CD8-positive, alpha-beta memory T cell (primary cell): Measurements from ENCODE around the gene PRKAG2. TPM values are rescaled to one million over a fixed set of nuclear protein-coding genes. Genes with fewer than 3 reads are reported as not detected.

ENCODE experiments used
- CTCF ChIA-PET: fragments of 350-600 bp; sonication (Branson Sonifier 250); formaldehyde crosslinking; loops from one replicate; lab custom pipeline; 2021; ENCODE audit warnings: antibody characterized with exemption; lab: Charles Lee
- POLR2A ChIA-PET: fragments of 350-600 bp; sonication (Branson Sonifier 250); formaldehyde crosslinking; loops from one replicate; lab custom pipeline; 2021; ENCODE audit warnings: antibody characterized with exemption; lab: Charles Lee
- DNase-seq, 5 donors: peaks; one replicate each; pipeline versions ENCODE4 v3.0.0 to v3.0.0-alpha.2; 2020 to 2022; ENCODE audit warnings: mixed read lengths in 1 of 5
- H3K27ac ChIP-seq: one replicate; pipeline ENCODE4 v1.7.0; 2013; ENCODE audit warnings: low read depth, mild to moderate bottlenecking, low read length, moderate library complexity
- H3K27me3 ChIP-seq: 2 replicates; pipeline ENCODE4 v1.7.0; 2013; ENCODE audit warnings: low read length, mild to moderate bottlenecking; ENCODE audit not compliant: insufficient read depth, poor library complexity, severe bottlenecking
- H3K36me3 ChIP-seq: 2 replicates; pipeline ENCODE4 v1.7.0; 2013; ENCODE audit warnings: mild to moderate bottlenecking, low read length, moderate library complexity; ENCODE audit not compliant: insufficient read depth
- H3K4me1 ChIP-seq: 2 replicates; pipeline ENCODE4 v1.7.0; 2013; ENCODE audit warnings: mild to moderate bottlenecking, low read length, moderate library complexity; ENCODE audit not compliant: insufficient read depth
- H3K4me3 ChIP-seq: 2 replicates; pipeline ENCODE4 v1.7.0; 2013; ENCODE audit warnings: mild to moderate bottlenecking, low read length
- H3K9me3 ChIP-seq: 2 replicates; pipeline ENCODE4 v1.7.0; 2013; ENCODE audit warnings: mild to moderate bottlenecking, low read length
- H3K27ac Mint-ChIP-seq, 8 donors: one replicate each; pipeline ENCODE4 v1.8.0; 2020 to 2021; ENCODE audit warnings: mixed read lengths in 8 of 8, mild to moderate bottlenecking in 6 of 8, inconsistent platforms in 3 of 8, moderate library complexity in 3 of 8
- H3K27me3 Mint-ChIP-seq, 2 donors: one replicate each; pipeline ENCODE4 v1.8.0; 2020 to 2021; ENCODE audit warnings: mixed read lengths in 2 of 2, mild to moderate bottlenecking in 1 of 2, moderate library complexity in 1 of 2
- H3K36me3 Mint-ChIP-seq, 3 donors: one replicate each; pipeline ENCODE4 v1.8.0; 2020 to 2021; ENCODE audit warnings: mixed read lengths in 3 of 3, inconsistent platforms in 1 of 3, mild to moderate bottlenecking in 1 of 3
- H3K4me1 Mint-ChIP-seq, 3 donors: one replicate each; pipeline ENCODE4 v1.8.0; 2020 to 2021; ENCODE audit warnings: mixed read lengths in 3 of 3, inconsistent platforms in 1 of 3, mild to moderate bottlenecking in 1 of 3
- H3K4me3 Mint-ChIP-seq, 7 donors: one replicate each; pipeline ENCODE4 v1.8.0; 2020 to 2021; ENCODE audit warnings: mixed read lengths in 7 of 7, mild to moderate bottlenecking in 6 of 7, moderate library complexity in 4 of 7, inconsistent platforms in 2 of 7
- H3K9me3 Mint-ChIP-seq, 5 donors: one replicate each; pipeline ENCODE4 v1.8.0; 2020 to 2022; ENCODE audit warnings: mixed read lengths in 5 of 5, mild to moderate bottlenecking in 3 of 5, moderate library complexity in 2 of 5, inconsistent platforms in 1 of 5
- polyA plus RNA-seq: library from polyadenylated mRNA; unstranded; fragments of 300-500 nt; fragmentation: Illumina TruSeq; gene quantifications from one replicate; pipeline ENCODE4 v1.2.3, GENCODE V29; 2021
- total RNA-seq, 2 experiments: library from RNA; stranded (reverse); gene quantifications; one replicate each; pipeline ENCODE4 v1.2.3, GENCODE V29; 2021

Gene PRKAG2
- total and polyA plus RNA-seq, 3 experiments from 2014 or later: 23.1 to 31.4 (median 27.2) TPM

DNA sequence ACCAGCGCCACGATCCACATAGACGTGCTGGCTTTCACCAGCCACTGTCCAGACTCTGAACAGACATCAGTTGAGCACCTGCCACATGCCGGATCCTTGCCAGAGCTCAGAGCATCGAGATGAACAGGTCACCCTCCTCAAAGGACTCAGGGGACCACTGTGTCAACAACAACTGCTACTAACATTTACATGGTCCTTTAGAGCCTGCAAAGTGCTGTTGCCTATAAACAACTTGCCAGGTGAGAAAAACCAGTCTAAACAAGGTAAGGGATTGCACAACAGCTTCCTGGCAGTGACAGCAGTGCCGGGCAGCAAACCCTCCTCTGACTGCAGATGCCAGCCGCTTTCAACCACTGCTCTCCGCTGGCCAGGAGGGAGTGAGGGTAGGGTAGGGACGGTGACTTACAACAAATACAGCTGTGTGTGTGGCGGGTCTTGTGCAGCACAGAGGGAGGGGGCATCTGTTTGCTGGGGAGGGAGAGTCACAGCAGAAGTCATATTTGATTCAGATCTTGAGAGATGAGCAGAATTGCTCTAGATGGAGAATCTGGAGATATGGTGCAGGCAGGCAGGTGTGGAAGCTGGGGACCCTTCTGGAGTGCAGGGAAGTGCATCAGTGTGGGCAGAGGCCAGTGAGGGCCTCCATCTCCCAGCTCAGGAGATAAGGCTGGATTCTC lies 324.4 kb downstream of the PRKAG2 start:
- Histone ChIP-seq H3K9me3 (no peaks in the 10 kb centered on the region), H3K27ac (no peak overlapping the region), H3K27me3 (no peaks in the 10 kb centered on the region), H3K4me3 (no peak overlapping the region), H3K36me3 (peaks cover 6% of the 10 kb centered on the region), H3K4me1 (no peaks in the 10 kb centered on the region)
- no peak overlapping the region for H3K4me3 Mint-ChIP-seq
- POLR2A ChIA-PET: no interaction called here
- peaks cover 0 to 17% (median 0%) of the 10 kb centered on the region in 3 donors for H3K36me3 Mint-ChIP-seq
- peak overlapping the region in 2 of 8 donors; percentile 37 to 79 for H3K27ac Mint-ChIP-seq
- no peak for DNase-seq
- H3K27me3 Mint-ChIP-seq: peaks cover 0 to 5% of the 10 kb centered on the region in 2 donors
- H3K9me3 Mint-ChIP-seq: no peaks in the 10 kb centered on the region
- CTCF ChIA-PET: no interaction called here
- peaks cover 8 to 12% (median 11%) of the 10 kb centered on the region in 3 donors for H3K4me1 Mint-ChIP-seq

- Histone ChIP-seq H3K36me3 (peaks cover 1% of the 10 kb centered on the region), H3K27me3 (no peaks in the 10 kb centered on the region), H3K4me3 (no peak overlapping the region), H3K27ac (no peak overlapping the region), H3K9me3 (no peaks in the 10 kb centered on the region), H3K4me1 (no peaks in the 10 kb centered on the region)
- Mint-ChIP-seq H3K27ac (peak overlapping the region in 1 of 8 donors; percentile 2), H3K4me1 (peaks cover 8 to 12% (median 11%) of the 10 kb centered on the region in 3 donors), H3K9me3 (no peaks in the 10 kb centered on the region), H3K27me3 (peaks cover 4 to 10% of the 10 kb centered on the region in 2 donors), H3K36me3 (peaks cover 0 to 11% (median 0%) of the 10 kb centered on the region in 3 donors), H3K4me3 (no peak overlapping the region)
- CTCF ChIA-PET: no interaction called here
- POLR2A ChIA-PET: no interaction called here
- no peak for DNase-seq
These were observed 325.1 kb downstream of the PRKAG2 start for GRCh38 chr7:151551820-151552219.

- Histone ChIP-seq H3K9me3 (no peaks in the 10 kb centered on the region), H3K36me3 (no peaks in the 10 kb centered on the region), H3K4me1 (no peaks in the 10 kb centered on the region), H3K27me3 (no peaks in the 10 kb centered on the region), H3K27ac (no peak overlapping the region), H3K4me3 (no peak overlapping the region)
- Mint-ChIP-seq H3K36me3 (peaks cover 0 to 3% (median 0%) of the 10 kb centered on the region in 3 donors), H3K4me3 (no peak overlapping the region), H3K4me1 (peaks cover 8 to 12% (median 11%) of the 10 kb centered on the region in 3 donors), H3K27ac (peak overlapping the region in 2 of 8 donors; percentile 5 to 7), H3K9me3 (no peaks in the 10 kb centered on the region), H3K27me3 (peaks cover 4 to 21% of the 10 kb centered on the region in 2 donors)
- ChIA-PET CTCF (interaction anchor here (0.9 kb wide), 1 partner anchor 209 kb away, joined by 3 read pairs; no protein-coding TSS in a partner anchor), POLR2A (interaction anchor here (0.7 kb wide), 1 partner anchor 17 kb away, joined by 6 read pairs; no protein-coding TSS in a partner anchor)
- no peak for DNase-seq
These were observed 326.1 kb downstream of the PRKAG2 start for GRCh38 chr7:151550656-151551286.

GRCh38 chr7:151549644-151550043 lies 327.3 kb downstream of the PRKAG2 start:
- no peak overlapping the region for H3K27ac Mint-ChIP-seq
- CTCF ChIA-PET: no interaction called here
- no peak overlapping the region for H3K27ac ChIP-seq
- H3K9me3 Mint-ChIP-seq: no peaks in the 10 kb centered on the region
- peaks cover 8 to 12% (median 11%) of the 10 kb centered on the region in 3 donors for H3K4me1 Mint-ChIP-seq
- H3K36me3 ChIP-seq: no peaks in the 10 kb centered on the region
- no peak overlapping the region for H3K4me3 ChIP-seq
- peaks cover 4 to 29% of the 10 kb centered on the region in 2 donors for H3K27me3 Mint-ChIP-seq
- no peak overlapping the region for H3K4me3 Mint-ChIP-seq
- no peak for DNase-seq
- POLR2A ChIA-PET: no interaction called here
- H3K4me1 ChIP-seq: no peaks in the 10 kb centered on the region
- H3K36me3 Mint-ChIP-seq: no peaks in the 10 kb centered on the region
- no peaks in the 10 kb centered on the region for H3K27me3 ChIP-seq
- no peaks in the 10 kb centered on the region for H3K9me3 ChIP-seq

DNA sequence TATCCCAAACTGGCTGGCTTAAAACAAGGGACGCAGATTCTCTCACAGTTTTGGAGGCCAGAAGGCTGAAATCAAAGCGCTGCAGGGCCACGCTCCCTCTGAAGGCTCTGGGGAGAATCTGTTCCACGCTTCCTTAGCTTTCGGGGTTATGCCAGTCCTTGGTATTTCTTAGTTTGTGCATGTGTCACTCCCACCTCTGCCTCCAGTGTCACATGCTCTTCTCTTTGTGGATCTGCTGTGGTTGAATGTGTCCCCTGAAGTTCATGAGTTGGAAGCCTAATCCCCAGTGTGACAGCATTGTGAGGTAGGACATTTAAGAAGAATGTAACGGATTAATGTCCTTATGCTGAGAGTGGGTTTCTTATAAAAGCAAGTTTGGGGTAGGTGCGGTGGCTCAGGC lies 327.8 kb downstream of the PRKAG2 start:
- Mint-ChIP-seq H3K36me3 (no peaks in the 10 kb centered on the region), H3K4me3 (no peak overlapping the region), H3K9me3 (no peaks in the 10 kb centered on the region), H3K27me3 (peaks cover 4 to 32% of the 10 kb centered on the region in 2 donors), H3K27ac (no peak overlapping the region), H3K4me1 (peaks cover 8 to 12% (median 11%) of the 10 kb centered on the region in 3 donors)
- Histone ChIP-seq H3K9me3 (no peaks in the 10 kb centered on the region), H3K4me3 (no peak overlapping the region), H3K27me3 (no peaks in the 10 kb centered on the region), H3K36me3 (no peaks in the 10 kb centered on the region), H3K4me1 (no peaks in the 10 kb centered on the region), H3K27ac (no peak overlapping the region)
- no peak for DNase-seq
- POLR2A ChIA-PET: no interaction called here
- CTCF ChIA-PET: no interaction called here

DNA sequence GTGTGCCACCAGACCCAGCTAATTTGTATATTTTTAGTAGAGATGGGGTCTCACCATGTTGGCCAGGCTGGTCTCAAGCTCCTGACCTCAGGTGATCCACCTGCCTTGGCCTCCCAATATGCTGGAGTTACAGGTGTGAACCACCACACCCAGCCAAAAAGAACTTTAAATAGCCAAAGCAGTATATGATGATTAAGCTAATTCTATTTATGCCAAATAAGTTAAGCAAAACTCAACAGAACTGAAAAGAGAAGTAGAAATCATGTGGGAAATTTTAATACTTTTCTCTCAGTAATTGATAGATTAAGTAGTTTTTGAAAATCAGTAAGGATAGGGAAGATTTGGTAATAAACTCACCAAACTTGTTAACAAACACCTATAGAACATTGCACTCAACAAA lies 332.7 kb downstream of the PRKAG2 start:
- Histone ChIP-seq H3K4me3 (no peak overlapping the region), H3K36me3 (no peaks in the 10 kb centered on the region), H3K27me3 (peaks cover 6% of the 10 kb centered on the region), H3K4me1 (no peaks in the 10 kb centered on the region), H3K27ac (no peak overlapping the region), H3K9me3 (no peaks in the 10 kb centered on the region)
- no peak for DNase-seq
- CTCF ChIA-PET: no interaction called here
- H3K4me3 Mint-ChIP-seq: no peak overlapping the region
- no peaks in the 10 kb centered on the region for H3K4me1 Mint-ChIP-seq
- H3K36me3 Mint-ChIP-seq: no peaks in the 10 kb centered on the region
- POLR2A ChIA-PET: no interaction called here
- H3K27ac Mint-ChIP-seq: no peak overlapping the region
- no peaks in the 10 kb centered on the region for H3K9me3 Mint-ChIP-seq
- H3K27me3 Mint-ChIP-seq: peaks cover 14 to 52% of the 10 kb centered on the region in 2 donors

DNA sequence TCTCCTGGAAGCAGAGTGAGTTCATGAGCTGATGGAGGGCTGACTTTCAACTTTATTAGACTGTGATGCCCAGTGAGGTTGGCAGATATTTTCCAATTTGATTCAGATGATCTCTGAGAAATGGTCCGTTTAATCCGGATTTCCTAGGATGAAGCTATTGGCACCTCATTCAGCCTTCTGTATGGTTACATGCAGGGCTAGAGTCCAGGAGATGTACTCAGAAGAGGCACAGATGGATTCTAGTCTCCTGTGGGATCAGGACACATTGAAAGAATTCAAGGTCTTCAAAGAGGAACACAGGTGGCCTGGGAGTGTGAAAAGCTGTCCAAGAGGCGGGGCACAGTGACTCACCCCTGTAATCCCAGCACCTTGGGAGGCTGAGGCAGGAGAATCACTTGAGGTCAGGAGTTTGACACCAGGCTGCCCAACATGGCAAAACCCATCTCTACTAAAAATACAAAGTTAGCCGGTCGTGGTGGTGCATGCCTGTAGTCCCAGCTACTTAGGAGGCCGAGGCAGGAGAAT lies 334.2 kb downstream of the PRKAG2 start:
- DNase-seq: no peak
- no peak overlapping the region for H3K27ac Mint-ChIP-seq
- H3K4me3 ChIP-seq: no peak overlapping the region
- peaks cover 6% of the 10 kb centered on the region for H3K27me3 ChIP-seq
- peaks cover 14 to 53% of the 10 kb centered on the region in 2 donors for H3K27me3 Mint-ChIP-seq
- POLR2A ChIA-PET: no interaction called here
- H3K9me3 Mint-ChIP-seq: no peaks in the 10 kb centered on the region
- no peak overlapping the region for H3K4me3 Mint-ChIP-seq
- H3K4me1 ChIP-seq: no peaks in the 10 kb centered on the region
- H3K27ac ChIP-seq: no peak overlapping the region
- H3K36me3 ChIP-seq: no peaks in the 10 kb centered on the region
- H3K9me3 ChIP-seq: no peaks in the 10 kb centered on the region
- no peaks in the 10 kb centered on the region for H3K36me3 Mint-ChIP-seq
- H3K4me1 Mint-ChIP-seq: peaks cover 0 to 7% (median 7%) of the 10 kb centered on the region in 3 donors
- CTCF ChIA-PET: no interaction called here
